ENCODE results near the gene BLMH. TPM values are rescaled to one million over a fixed set of nuclear protein-coding genes. Genes with fewer than 3 reads are reported as not detected.

Gene BLMH
- total and polyA plus RNA-seq, 2 experiments from 2014 or later, result 36.4 to 58.7 TPM

GRCh38 chr17:30290696-30291542, 825 bp downstream of the BLMH start:
- Mint-ChIP-seq H3K4me3 (peak overlapping the region; percentile 90), H3K27ac (no peak overlapping the region; the same call in 1 of the 2 replicates)
- peak overlapping the region; percentile 94 for H3K4me3 ChIP-seq

More at GRCh38 chr17:30290696-30291542, 825 bp downstream of the BLMH start:
- peaks cover 24% of the 10 kb centered on the region for H3K36me3 Mint-ChIP-seq (ENCODE audit: low read depth)
- no peaks in the 10 kb centered on the region for H3K9me2 ChIP-seq (ENCODE audit: insufficient read depth)
- peaks cover 18% of the 10 kb centered on the region; the same call in 1 of the 2 replicates for H3K36me3 ChIP-seq (ENCODE audit: insufficient read depth)
- H3K4me2 ChIP-seq, result peak overlapping the region; percentile 94
- no peak for TF ChIP-seq CTCF (conservative IDR thresholded peaks at IDR 0.05; ENCODE audit: low read depth in 2 of 2)
- no peak for TF ChIP-seq ZNF331 (CRISPR knock-in tag; IDR thresholded peaks at IDR 0.05; ENCODE audit: low read depth)
- no peak for TF ChIP-seq REST (IDR thresholded peaks at IDR 0.05; ENCODE audit: unreplicated experiment)
- peaks cover 6% of the 10 kb centered on the region; the same call in 2 of the 3 replicates for H3K4me1 Mint-ChIP-seq
- DNase-seq (ENCODE audit: low spot score), result peak; percentile 70
- H3K27me3 Mint-ChIP-seq (ENCODE audit: insufficient read depth, low read depth, poor library complexity), result peaks cover 6% of the 10 kb centered on the region
- no peak overlapping the region for H3K27ac ChIP-seq (ENCODE audit: low read depth)
- ATAC-seq, result peak; percentile 62
- H3K4me1 ChIP-seq (ENCODE audit: insufficient read depth), result peaks cover 9% of the 10 kb centered on the region; the same call in 1 of the 2 replicates
- peaks cover 11% of the 10 kb centered on the region; the same call in 1 of the 2 replicates for H3F3A ChIP-seq (replicated peaks; ENCODE audit: low read depth)
- H3K27me3 ChIP-seq (ENCODE audit: insufficient read depth), result peaks cover 17% of the 10 kb centered on the region; the same call in 1 of the 2 replicates
- no peaks in the 10 kb centered on the region for H3K9me3 Mint-ChIP-seq
- peak overlapping the region; percentile 80 for H2AFZ ChIP-seq
- H3K79me2 ChIP-seq (replicated peaks; ENCODE audit: insufficient read depth), result peaks cover 21% of the 10 kb centered on the region
- peaks cover 11% of the 10 kb centered on the region for H4K20me1 ChIP-seq (replicated peaks; ENCODE audit: insufficient read depth)
